NCI-H1048 (cell line): Measurements from ENCODE around the gene AKAP11.
"Not testable (repeated sequence)": the region's sequence is repeated elsewhere in the genome, so short reads cannot be mapped to it uniquely, and the experiment has no call there.

Experiments used
- DNase-seq: peaks from one replicate; lab custom pipeline; 2025; lab: John Stamatoyannopoulos, UW

Gene AKAP11, protein sequence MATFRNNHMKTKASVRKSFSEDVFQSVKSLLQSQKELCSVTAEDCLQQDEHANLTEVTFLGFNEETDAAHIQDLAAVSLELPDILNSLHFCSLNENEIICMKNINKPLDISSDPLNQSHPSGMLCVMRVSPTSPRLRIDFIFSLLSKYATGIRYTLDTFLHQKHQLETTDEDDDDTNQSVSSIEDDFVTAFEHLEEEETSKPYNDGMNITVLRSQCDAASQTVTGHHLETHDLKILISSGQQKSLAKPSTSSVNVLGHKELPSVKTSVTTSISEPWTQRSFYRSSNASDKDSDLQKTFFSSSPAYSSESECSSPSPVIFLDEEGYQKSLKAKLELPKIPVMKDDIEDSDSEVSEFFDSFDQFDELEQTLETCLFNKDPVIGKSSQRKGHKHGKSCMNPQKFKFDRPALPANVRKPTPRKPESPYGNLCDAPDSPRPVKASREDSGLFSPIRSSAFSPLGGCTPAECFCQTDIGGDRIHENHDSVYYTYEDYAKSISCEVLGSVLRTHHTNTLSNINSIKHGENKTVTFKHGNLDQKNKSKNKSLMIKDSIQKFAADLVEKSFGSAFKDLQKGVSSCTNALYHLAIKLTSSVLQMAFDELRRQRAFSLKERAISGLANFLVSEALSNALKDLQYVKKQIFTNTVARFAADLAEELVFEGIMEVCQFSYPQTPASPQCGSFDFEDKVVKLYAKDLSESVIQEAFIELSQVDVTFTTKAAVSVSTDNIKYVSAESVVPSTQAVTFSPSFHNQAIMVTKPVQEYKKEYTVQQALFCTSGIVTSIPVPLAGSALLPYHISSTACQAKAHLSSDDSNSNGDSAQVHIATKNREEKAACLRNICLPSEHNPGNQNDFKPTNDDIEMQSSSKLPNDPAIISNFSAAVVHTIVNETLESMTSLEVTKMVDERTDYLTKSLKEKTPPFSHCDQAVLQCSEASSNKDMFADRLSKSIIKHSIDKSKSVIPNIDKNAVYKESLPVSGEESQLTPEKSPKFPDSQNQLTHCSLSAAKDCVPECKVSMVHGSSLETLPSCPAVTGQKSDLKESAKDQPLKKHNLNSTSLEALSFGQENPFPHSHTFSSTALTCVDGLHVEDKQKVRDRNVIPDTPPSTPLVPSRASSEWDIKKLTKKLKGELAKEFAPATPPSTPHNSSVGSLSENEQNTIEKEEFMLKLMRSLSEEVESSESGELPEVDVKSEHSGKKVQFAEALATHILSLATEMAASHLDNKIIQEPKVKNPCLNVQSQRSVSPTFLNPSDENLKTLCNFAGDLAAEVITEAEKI (N-terminal part only)

DNA sequence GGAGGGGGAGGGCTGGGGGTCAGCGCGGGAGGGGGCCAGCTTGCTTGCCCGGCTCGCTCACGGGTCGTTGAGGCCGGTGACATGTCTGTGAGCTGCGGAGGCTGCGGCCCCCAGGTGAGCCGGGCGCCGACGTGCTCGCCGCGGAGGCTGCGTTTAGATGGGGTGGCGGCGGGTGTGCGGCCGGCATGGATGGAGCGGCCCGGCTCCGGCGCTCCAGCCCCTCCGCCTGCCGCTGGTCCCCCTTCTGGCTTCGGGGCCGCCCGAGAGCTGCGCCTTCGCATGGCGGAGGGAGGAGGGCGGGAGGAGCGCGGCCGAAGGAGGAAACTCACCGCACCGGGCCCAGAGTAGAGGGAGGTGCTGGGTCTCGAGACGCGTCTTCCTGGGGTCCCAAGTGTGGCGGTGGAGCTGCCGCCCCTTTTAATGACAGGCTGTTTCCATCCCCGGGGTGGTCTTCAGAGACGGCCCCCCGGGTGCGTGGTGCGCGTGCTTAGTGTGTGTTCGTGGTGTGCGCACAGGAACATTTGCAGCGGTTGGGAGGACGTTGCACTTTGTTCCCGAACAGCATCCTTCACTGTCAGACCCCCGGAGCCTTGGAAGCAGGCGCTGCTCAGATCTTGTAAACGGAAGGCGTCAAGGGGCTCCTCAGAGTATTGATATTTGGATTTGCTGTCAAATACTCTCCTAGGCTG lies at the start of gene AKAP11:
Gene AKAP11, plus strand, starts transcription at position 38 of the 689 bp plus-strand sequence. CDS start 14,197 bp downstream, outside the sequence.
- no peak for DNase-seq

- no peak for DNase-seq
Observed at GRCh38 chr13:42223681-42224080, 48.3 kb upstream of the AKAP11 start.

DNA sequence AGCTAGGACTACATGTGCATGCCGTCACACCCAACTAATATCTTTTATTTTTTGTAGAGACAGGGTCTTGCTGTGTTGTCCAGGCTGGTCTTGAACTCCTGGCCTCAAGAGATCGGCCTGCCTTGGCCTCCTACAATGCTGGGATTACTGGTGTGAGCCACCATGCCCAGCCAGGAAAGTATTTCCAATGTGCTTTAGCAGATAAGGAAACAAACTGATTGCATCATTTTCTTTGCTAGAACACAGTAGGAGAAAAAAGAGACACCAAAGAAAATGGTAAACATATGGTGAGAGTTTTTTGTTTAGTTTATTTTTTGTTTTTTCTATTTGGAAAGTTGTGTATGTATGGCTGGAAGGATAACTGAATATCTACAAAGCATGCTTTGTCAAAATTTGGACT lies 46.9 kb upstream of the AKAP11 start:
- no peak for DNase-seq

DNA sequence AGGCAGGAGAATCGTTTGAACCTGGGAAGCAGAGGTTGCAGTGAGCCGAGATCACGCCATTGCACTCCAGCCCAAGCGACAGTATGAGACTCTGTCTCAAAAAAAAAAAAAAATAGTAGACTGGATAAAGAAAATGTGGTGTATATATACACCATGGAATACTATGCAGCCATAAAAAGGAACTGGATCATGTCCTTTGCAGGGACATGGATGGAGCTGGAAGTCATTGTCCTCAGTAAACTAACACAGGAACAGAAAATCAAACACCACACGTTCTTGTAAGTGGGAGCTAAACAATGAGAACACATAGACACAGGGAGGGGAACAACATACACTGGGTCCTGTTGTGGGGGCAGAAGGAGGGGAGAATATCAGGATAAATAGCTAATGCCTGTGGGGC lies 45.2 kb upstream of the AKAP11 start:
- not testable (repeated sequence) for DNase-seq

GRCh38 chr13:42228527-42228926 lies 43.4 kb upstream of the AKAP11 start:
- DNase-seq, result no peak

GRCh38 chr13:42229287-42229686 lies 42.7 kb upstream of the AKAP11 start:
- DNase-seq, result no peak

GRCh38 chr13:42232671-42233070 lies 39.3 kb upstream of the AKAP11 start:
- no peak for DNase-seq

DNA sequence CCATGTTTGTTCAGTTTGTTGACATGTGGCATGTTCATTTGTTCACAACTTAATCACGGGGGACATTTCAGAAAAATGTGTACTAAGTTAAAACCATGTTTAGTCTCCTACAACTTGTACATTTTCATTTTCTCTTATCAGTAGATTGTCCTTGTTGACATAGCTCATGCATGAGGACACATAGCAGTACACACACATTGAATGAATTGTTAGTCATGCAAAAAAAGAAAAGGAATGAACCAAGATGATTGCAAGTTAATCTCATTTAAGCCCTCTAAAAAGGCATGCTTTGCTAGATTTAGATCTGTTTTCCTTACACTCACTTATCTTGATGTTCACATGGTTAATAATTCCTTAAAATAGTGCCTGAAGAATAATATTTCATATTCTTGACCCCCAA lies 38.2 kb upstream of the AKAP11 start:
- no peak for DNase-seq

- no peak for DNase-seq
Observed at GRCh38 chr13:42239161-42239560, 32.8 kb upstream of the AKAP11 start.

GRCh38 chr13:42239644-42240043 lies 32.3 kb upstream of the AKAP11 start:
- DNase-seq, result no peak

DNA sequence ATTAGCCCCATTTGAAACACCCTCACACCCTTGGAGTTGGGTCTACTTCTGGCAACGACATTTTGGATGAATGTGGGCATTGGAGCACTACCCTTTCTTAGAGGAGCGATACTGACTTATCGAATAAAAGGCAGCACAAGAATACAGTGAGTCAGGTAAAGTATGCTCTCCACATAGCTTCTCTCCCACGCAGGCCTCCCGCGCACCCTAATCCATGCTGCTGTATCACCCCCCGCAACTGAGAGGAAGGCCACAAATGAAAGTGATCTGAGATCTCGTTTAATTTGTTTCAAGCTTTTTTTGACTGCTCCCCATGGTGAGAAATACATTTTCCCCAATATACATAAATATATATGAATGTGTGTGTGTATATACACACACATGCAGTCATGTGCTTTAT lies 25.4 kb upstream of the AKAP11 start:
- no peak for DNase-seq

GRCh38 chr13:42247883-42248282 lies 24.1 kb upstream of the AKAP11 start:
- no peak for DNase-seq

DNA sequence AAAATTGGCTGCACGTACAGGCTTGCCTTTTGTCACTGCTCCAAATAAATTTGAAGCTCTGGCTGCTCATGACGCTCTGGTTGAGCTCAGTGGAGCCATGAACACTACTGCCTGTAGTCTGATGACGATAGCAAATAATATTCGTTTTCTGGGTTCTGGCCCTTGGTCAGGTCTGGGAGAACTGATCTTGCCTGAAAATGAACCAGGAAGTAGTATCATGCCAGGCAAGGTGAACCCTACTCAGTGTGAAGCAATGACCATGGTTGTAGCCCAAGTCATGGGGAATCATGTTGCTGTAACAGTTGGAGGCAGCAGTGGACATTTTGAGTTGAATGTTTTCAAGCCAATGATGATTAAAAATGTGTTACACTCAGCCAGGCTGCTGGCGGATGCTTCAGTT lies 16.1 kb upstream of the AKAP11 start:
- no peak for DNase-seq

DNA sequence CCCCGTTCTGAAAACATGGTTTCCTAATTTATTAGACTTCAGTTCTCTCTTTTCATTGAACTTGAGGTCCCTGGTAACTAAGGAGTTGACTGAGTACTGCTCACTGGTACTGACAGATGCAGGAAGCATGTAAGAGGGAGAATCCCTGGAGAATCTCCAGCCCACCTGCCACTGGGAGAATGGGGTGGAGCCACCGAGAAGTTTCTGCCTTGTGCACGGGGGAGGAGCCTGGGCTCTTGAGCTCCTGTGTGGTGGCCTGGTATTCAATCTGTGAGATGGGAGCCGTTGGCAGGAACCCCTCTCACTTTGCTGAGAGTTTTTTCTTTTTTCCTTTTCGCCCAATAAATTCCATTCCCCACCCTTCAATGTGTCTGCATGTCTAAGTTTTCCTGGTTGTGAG lies 13.2 kb upstream of the AKAP11 start:
- DNase-seq, result no peak

DNA sequence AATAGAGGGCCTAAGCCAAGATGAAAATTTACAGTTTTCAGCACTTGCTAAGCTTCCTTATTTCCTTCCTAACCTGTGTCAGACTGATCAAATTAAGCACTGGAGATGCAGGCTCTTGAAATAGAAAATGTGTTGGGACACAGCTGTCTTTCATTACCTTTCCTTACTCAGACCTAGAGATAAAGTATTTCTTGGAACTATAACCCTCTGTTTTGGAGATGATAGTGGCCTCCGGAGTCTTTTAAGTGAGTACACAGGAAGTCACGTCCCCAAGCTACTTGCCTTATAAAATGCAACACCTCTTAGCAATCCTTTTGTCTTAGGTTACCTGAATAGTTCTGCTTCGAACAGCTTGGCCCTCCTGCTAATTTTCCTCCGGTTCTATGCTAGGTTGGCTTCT lies 12.4 kb upstream of the AKAP11 start:
- no peak for DNase-seq

DNA sequence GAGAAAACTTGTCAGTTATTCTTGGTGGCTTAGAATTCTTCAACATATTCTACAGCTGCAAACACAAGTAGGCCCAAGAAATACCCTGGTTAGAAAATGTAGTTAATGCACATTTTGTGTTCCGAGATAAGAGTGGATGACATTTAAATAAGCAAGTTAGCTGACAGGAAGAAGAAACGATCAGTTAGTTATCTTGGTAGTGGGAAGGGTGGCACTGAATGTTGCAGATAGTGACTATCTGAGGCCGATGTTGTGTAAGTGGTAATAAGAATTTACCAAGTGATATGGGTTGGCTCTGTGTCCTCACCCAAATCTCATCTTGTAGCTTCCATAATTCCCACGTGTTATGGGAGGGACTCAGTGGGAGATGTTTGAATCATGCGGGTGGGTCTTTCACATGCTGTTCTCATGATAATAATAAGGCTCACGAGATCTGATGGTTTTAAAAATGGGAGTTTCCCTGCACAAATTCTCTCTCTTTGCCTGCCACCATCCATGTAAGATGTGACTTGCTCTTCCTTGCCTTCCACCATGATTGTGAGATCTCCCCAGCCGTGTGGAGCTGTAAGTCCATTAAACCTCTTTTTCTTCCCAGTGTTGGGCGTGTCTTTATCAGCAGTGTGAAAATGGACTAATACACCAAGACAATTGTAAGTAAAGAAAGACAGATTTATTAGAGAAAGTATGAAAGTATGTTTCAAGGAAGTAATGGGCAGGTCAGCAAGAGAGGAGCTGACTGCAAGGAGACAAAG lies 10.9 kb upstream of the AKAP11 start:
- no peak for DNase-seq

- DNase-seq, result no peak
Observed at GRCh38 chr13:42266473-42266872, 5.5 kb upstream of the AKAP11 start.

- DNase-seq, result no peak
Observed at GRCh38 chr13:42270160-42270856, 1.6 kb upstream of the AKAP11 start.

DNA sequence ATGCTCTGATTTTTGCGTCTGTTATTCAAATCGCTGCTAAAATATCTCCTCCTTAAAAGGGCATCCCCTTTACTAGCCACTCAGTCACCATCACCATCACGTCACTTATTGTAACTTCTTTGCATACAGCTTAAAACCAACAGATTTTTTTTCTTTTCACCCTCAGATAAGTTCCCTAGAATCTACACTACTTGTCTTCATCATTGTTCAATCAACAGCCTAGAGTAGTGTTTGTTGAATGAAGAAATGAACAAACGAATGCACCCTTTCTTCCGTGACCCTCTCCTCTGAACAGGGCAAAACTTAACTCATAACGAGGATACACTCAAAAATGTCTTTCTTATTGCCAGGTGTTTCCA lies 1.1 kb upstream of the AKAP11 start:
- DNase-seq, result no peak

DNA sequence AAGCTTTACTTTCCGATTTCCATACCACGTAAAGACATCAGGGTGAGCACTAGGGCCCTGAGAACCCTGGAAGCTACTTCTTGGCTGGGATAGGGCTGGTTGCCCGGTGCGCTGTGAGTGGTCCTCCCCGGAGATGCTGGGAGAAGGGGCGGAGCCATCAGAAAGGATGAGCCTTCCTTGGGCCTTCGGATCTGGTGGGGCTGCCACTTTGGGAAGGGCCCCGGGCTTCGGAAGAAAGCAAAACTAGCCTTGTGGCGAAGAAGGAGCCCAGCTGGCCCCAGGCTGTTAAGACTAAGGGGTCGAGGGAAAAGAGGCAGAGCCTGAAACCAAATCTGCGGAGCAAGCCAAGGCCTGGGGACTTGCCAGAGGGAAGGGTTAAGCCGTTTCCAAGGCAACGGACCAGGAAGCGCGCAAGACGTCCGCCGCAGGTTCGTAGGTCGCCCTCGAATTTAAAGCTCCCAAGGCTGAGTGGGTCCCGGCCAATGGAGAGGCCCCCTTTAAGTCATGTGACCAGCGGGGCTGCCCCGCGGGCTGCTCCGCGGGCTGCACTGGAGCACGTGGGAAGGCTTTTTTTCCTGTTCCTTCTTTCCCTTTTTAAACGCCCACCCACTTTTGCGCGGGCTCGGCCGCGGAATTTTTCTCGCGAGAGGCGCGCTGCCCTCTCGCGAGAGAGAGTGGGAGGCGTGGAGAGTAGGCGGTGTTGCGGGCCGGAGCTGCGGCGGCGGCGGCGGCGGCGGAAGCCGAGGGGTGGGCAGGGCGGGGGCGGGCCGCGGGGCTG lies 426 bp upstream of the AKAP11 start:
- DNase-seq, result peak; percentile 18
